A549 (cell line): ENCODE results near the gene ABCC4. TPM values are rescaled to one million over a fixed set of nuclear protein-coding genes. Genes with fewer than 3 reads are reported as not detected.
"Not testable (repeated sequence)": the region's sequence is repeated elsewhere in the genome, so short reads cannot be mapped to it uniquely, and the experiment has no call there.

Experiments used
- ATAC-seq, 2 experiments: fragments of 200-7000 bp in 1 of 2; fragments of >200 bp in 1 of 2; cut with Nextera tagmentation in 1 of 2; cut with Tn5 transposase in 1 of 2; 3 replicates each; pipeline versions ENCODE4 v1.8.0 to v1.9.1; 2018 to 2020; ENCODE audit warnings: mild to moderate bottlenecking in 1 of 2, moderate library complexity in 1 of 2
- CTCF ChIA-PET: fragments of 300-600 bp; sonication (Branson Sonifier 250); formaldehyde crosslinking; extraction: SDS; loops from one replicate; lab custom pipeline; 2021; ENCODE audit warnings: antibody characterized with exemption, inconsistent platforms; lab: Yijun Ruan, JAX
- POLR2A ChIA-PET: fragments of 350-600 bp; formaldehyde crosslinking; extraction: SDS; loops from one replicate; lab custom pipeline; 2021; ENCODE audit warnings: antibody characterized with exemption, inconsistent platforms; lab: Yijun Ruan, JAX
- DNase-seq, 2 experiments: peaks; one replicate each; pipeline versions ENCODE4 v3.0.0 to v3.0.0-alpha.2; 2011 to 2016; ENCODE audit warnings: low read depth in 1 of 2, low spot score in 1 of 2
- FAIRE-seq: peaks from 2 replicates; lab custom pipeline; 2011; peaks lifted over from hg19 to GRCh38; lab: Jason Lieb, UNC
- H3K27ac ChIP-seq, 2 experiments: fragments of >200 bp; sonication (Bioruptor Twin); formaldehyde crosslinking; 3 replicates each; pipeline ENCODE4 v1.5.1; 2016 to 2017
- H3K4me1 ChIP-seq: fragments of >200 bp; sonication (Bioruptor Twin); formaldehyde crosslinking; 3 replicates; pipeline ENCODE4 v1.6.1; 2016
- H3K4me2 ChIP-seq: fragments of >200 bp; sonication (Bioruptor Twin); formaldehyde crosslinking; 3 replicates; pipeline ENCODE4 v1.6.1; 2016
- H3K4me3 ChIP-seq: fragments of >200 bp; sonication (Bioruptor Twin); formaldehyde crosslinking; 3 replicates; pipeline ENCODE4 v1.5.1; 2016
- H3K9me3 ChIP-seq: fragments of >200 bp; sonication (Bioruptor Twin); formaldehyde crosslinking; 3 replicates; pipeline ENCODE4 v1.6.1; 2016
- CEBPB ChIP-seq, 2 experiments: fragments of >200 bp in 1 of 2; sonication (Bioruptor Twin) in 1 of 2; formaldehyde crosslinking in 1 of 2; IDR thresholded peaks; 2 replicates each; pipeline ENCODE4 v1.6.1; 2012 to 2016
- CHD4 ChIP-seq: fragments of 200-600 bp; sonication (generic); IDR thresholded peaks from 2 replicates; pipeline ENCODE4 v1.6.1; 2016; ENCODE audit warnings: antibody characterized with exemption, mild to moderate bottlenecking, borderline replicate concordance
- ELK1 ChIP-seq: fragments of 150-350 bp; IDR thresholded peaks from 2 replicates; pipeline ENCODE4 v1.6.1; 2014; ENCODE audit warnings: low read depth, mild to moderate bottlenecking, low read length
- EP300 ChIP-seq, 2 experiments: fragments of >200 bp; sonication (Bioruptor Twin); formaldehyde crosslinking; IDR thresholded peaks; 2 replicates in 1 of 2; 3 replicates in 1 of 2; pipeline ENCODE4 v1.6.1; 2016 to 2017
- ESRRA ChIP-seq: fragments of 150-350 bp; IDR thresholded peaks from 2 replicates; pipeline ENCODE4 v1.6.1; 2014; ENCODE audit warnings: mild to moderate bottlenecking, low read length, borderline replicate concordance
- GATA3 ChIP-seq: IDR thresholded peaks from 2 replicates; pipeline ENCODE4 v1.6.1; 2012; ENCODE audit warnings: borderline replicate concordance
- HMGXB4 ChIP-seq: fragments of 250-450 bp; sonication (Bioruptor Pico); IDR thresholded peaks from 2 replicates; pipeline ENCODE4 v1.5.0; 2021; ENCODE audit warnings: mild to moderate bottlenecking, moderate library complexity, borderline replicate concordance
- NFE2L2 ChIP-seq: fragments of 150-350 bp; conservative IDR thresholded peaks from 2 replicates; pipeline ENCODE4 v1.6.1; 2014; ENCODE audit warnings: low read length
- RAD21 ChIP-seq, 2 experiments: fragments of >200 bp in 1 of 2; sonication (Bioruptor Twin) in 1 of 2; formaldehyde crosslinking in 1 of 2; IDR thresholded peaks in 1 of 2; conservative IDR thresholded peaks in 1 of 2; 2 replicates in 1 of 2; 3 replicates in 1 of 2; pipeline ENCODE4 v1.6.1; 2012 to 2018; ENCODE audit warnings: inconsistent platforms in 1 of 2
- RCOR1 ChIP-seq: fragments of 150-350 bp; IDR thresholded peaks from 2 replicates; pipeline ENCODE4 v1.6.1; 2014; ENCODE audit warnings: antibody characterized with exemption, low read length, low read depth
- RFX5 ChIP-seq: fragments of 450-650 bp; IDR thresholded peaks from 2 replicates; pipeline ENCODE4 v1.7.1; 2014; ENCODE audit warnings: antibody characterized with exemption, mild to moderate bottlenecking, moderate library complexity
- RNF2 ChIP-seq: fragments of 200-600 bp; sonication (generic); IDR thresholded peaks from 2 replicates; pipeline ENCODE4 v1.6.1; 2016; ENCODE audit warnings: low read depth, mild to moderate bottlenecking, antibody characterized with exemption, moderate library complexity, borderline replicate concordance
- TFCP2L1 ChIP-seq: fragments of 250-450 bp; sonication (Bioruptor Pico); IDR thresholded peaks from 2 replicates; pipeline ENCODE4 v1.5.0; 2021; ENCODE audit warnings: mild to moderate bottlenecking
- WGBS: methylation state at CpG from one replicate; pipeline ENCODE4 v1.1.6; 2017; ENCODE audit errors: missing lambda C conversion rate; 5-methylcytosine and 5-hydroxymethylcytosine counted together
- polyA plus RNA-seq, 4 experiments: library from polyadenylated mRNA; depleted of rRNA in 3 of 4; stranded (reverse); fragments of >200 nt; fragmentation: RNase III in 1 of 4; extraction: RNeasy Plus Mini Kit Qiagen cat#74134 plus additional on column Dnase treatment in 1 of 4; gene quantifications; 2 replicates in 3 of 4; 3 replicates in 1 of 4; pipeline ENCODE4 v1.2.3, GENCODE V29; 2011 to 2017

The ABCC4 gene
- polyA plus RNA-seq, 2 of the 4 experiments (the other 2 are of a cell fraction) = 23.5 to 56.2 TPM

GRCh38 chr13:95275322-95276036 is 25.8 kb downstream of the ABCC4 start:
- no peak for FAIRE-seq
- no peak for DNase-seq
- TF ChIP-seq CEBPB (IDR thresholded peaks at IDR 0.05) (peak; percentile 12 to 56; a peak in 1 of 4 replicates), TFCP2L1 (no peak)
- ChIA-PET CTCF (interaction anchor here (0.6 to 2.2 kb wide), 6 partner anchors 22 to 105 kb away, joined by 3 to 9 read pairs (median 6); partner anchors contain the start of gene ABCC4), POLR2A (interaction anchor here (1.6 kb wide), 1 partner anchor 19 kb away, joined by 4 read pairs; no protein-coding TSS in a partner anchor)
- Histone ChIP-seq H3K4me3 (no peak overlapping the region), H3K9me3 (no peaks in the 10 kb centered on the region), H3K4me1 (peaks cover 92% of the 10 kb centered on the region), H3K27ac (peak overlapping the region; percentile 97 to 98), H3K4me2 (peak overlapping the region; percentile 56)
- no peak for ATAC-seq
- 68% methylated on average over 4 of the region's 4 CpGs for WGBS

- not testable (repeated sequence) for H3K9me3 ChIP-seq, ATAC-seq, DNase-seq, H3K4me3 ChIP-seq, FAIRE-seq
- H3K4me1 ChIP-seq = peaks cover 93% of the 10 kb centered on the region
- peak overlapping the region; percentile 97 to 98 for H3K27ac ChIP-seq
- 82% methylated on average over 12 of the region's 12 CpGs for WGBS
- POLR2A ChIA-PET = interaction anchor here (1.6 kb wide), 1 partner anchor 18 kb away, joined by 4 read pairs; no protein-coding TSS in a partner anchor
- CTCF ChIA-PET = interaction anchor here (0.8 to 2.2 kb wide), 6 partner anchors 19 to 107 kb away, joined by 3 to 7 read pairs (median 4); no protein-coding TSS in a partner anchor
- H3K4me2 ChIP-seq = peak overlapping the region; percentile 56; the same call in 2 of the 3 replicates
These were observed 27.6 kb downstream of the ABCC4 start for GRCh38 chr13:95273592-95274132.

GRCh38 chr13:95272076-95272475 is 29.2 kb downstream of the ABCC4 start:
- WGBS = 24% methylated on average over 7 of the region's 7 CpGs
- not testable (repeated sequence) for H3K4me3 ChIP-seq, H3K9me3 ChIP-seq, ATAC-seq, FAIRE-seq, DNase-seq
- H3K4me2 ChIP-seq = peak overlapping the region; percentile 81
- peak overlapping the region; percentile 97 to 98 for H3K27ac ChIP-seq
- CTCF ChIA-PET = interaction anchor here (1.4 to 2.1 kb wide), 3 partner anchors 79 to 83 kb away, joined by 5 to 9 read pairs (median 6); no protein-coding TSS in a partner anchor
- peaks cover 89% of the 10 kb centered on the region for H3K4me1 ChIP-seq
- POLR2A ChIA-PET = interaction anchor here (0.6 to 1.6 kb wide), 2 partner anchors 16 to 62 kb away, joined by 3 to 11 read pairs; no protein-coding TSS in a partner anchor

- WGBS = 66% methylated on average over 3 of the region's 3 CpGs
- ATAC-seq (no peak), DNase-seq (no peak)
- ChIA-PET POLR2A (interaction anchor here (0.5 kb wide), 1 partner anchor 11 kb away, joined by 4 read pairs; no protein-coding TSS in a partner anchor), CTCF (interaction anchor here (0.7 to 1.3 kb wide), 2 partner anchors 25 to 76 kb away, joined by 3 to 4 read pairs; no protein-coding TSS in a partner anchor)
- Histone ChIP-seq H3K27ac (peak overlapping the region; percentile 97 to 98), H3K4me1 (peaks cover 72% of the 10 kb centered on the region)
- no peak for TF ChIP-seq RFX5
- no peak for TF ChIP-seq GATA3
- no peak for TF ChIP-seq CHD4
- TF ChIP-seq RCOR1 = no peak
- no peak for TF ChIP-seq ESRRA
- no peak for TF ChIP-seq NFE2L2
- no peak for TF ChIP-seq EP300 (IDR thresholded peaks at IDR 0.05)
- TF ChIP-seq ELK1 = no peak
- no peak for TF ChIP-seq RNF2
- TF ChIP-seq HMGXB4 (CRISPR knock-in tag) = no peak
- no peak for TF ChIP-seq RAD21 (conservative IDR thresholded peaks at IDR 0.05 in 1 of 2, IDR thresholded peaks at IDR 0.05 in 1 of 2)
- TF ChIP-seq, all 56 proteins: peak for 0
- H3K9me3 ChIP-seq = no peaks in the 10 kb centered on the region
- FAIRE-seq = no peak
- no peak overlapping the region for H3K4me3 ChIP-seq
- H3K4me2 ChIP-seq = peak overlapping the region; percentile 81
These were observed 31.5 kb downstream of the ABCC4 start for GRCh38 chr13:95269756-95270155.

GRCh38 chr13:95268343-95269065 is 32.7 kb downstream of the ABCC4 start:
- Histone ChIP-seq H3K4me1 (peaks cover 69% of the 10 kb centered on the region), H3K4me3 (peak overlapping the region; percentile 14; the same call in 1 of the 3 replicates), H3K4me2 (peak overlapping the region; percentile 81), H3K27ac (peak overlapping the region; percentile 97 to 98)
- not testable (repeated sequence) for FAIRE-seq, ATAC-seq, H3K9me3 ChIP-seq, DNase-seq
- ChIA-PET POLR2A (interaction anchor here (1.2 kb wide), 1 partner anchor 13 kb away, joined by 3 read pairs; no protein-coding TSS in a partner anchor), CTCF (interaction anchor here (1.3 to 1.4 kb wide), 3 partner anchors 26 to 136 kb away, joined by 3 read pairs; no protein-coding TSS in a partner anchor)
- WGBS = 65% methylated on average over 16 of the region's 16 CpGs
